NCI-H748 (cell line): ENCODE results near the gene RAI1.

ENCODE experiments used
- DNase-seq: peaks from one replicate; lab custom pipeline; 2025; ENCODE audit not compliant: unreplicated experiment; lab: John Stamatoyannopoulos, UW

Gene RAI1

GRCh38 chr17:17714879-17715278 is 33.6 kb downstream of the RAI1 start:
- DNase-seq: no peak

DNA sequence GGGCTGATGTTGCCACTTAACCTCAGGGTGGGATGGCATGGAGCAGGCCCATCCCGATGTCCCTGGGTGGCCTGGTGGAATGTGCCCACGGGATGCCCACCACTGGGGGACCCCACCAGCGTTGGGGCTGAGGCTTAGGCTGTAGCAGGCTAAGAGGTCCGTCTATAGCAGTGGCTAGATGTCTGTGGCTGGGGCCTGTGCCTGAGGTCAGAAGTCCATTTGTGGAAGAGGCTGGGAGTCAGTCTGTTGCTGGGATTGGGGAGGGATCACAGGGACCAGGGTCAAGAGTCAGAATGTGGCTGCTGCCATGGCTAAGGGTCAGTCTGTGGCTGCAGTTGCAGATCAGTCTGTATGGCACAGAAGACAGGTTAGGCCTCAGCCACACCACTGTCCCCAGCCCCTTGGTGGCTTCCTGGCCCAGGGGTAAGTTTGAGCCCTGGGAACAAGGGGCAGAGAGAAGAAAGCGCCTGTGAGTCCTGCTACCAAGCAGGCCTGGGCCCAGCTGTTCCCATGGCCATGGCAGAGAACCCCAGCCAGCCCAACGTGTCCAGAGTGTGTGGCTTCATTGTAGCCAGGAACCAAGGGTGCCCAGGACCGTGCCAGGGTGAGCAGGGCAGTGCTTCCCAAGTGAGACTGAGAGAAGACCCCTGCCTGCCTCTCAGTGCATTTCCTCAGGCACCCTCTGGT is 35.7 kb downstream of the RAI1 start:
- no peak for DNase-seq

DNA sequence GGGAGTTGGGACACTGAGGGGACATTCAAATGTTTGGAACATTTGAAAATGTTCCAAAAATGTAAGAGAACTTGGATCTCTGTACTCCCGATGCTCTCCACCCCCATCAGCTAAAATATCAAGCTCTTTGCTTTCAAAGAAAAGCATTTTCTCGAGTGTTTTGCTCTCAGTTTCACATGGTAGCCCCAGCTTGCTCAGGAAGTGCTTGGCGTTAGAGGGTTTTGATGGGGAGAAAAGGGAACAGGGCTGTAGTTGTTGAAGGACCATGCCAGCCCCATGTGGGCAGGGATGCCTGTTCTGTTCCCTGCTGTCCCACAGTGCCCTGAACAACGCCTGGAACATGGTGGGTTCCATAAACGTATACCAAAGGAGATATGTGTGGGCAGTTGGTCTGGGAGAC is 37.0 kb downstream of the RAI1 start:
- no peak for DNase-seq

GRCh38 chr17:17719199-17719940 is 38.1 kb downstream of the RAI1 start:
- no peak for DNase-seq

DNA sequence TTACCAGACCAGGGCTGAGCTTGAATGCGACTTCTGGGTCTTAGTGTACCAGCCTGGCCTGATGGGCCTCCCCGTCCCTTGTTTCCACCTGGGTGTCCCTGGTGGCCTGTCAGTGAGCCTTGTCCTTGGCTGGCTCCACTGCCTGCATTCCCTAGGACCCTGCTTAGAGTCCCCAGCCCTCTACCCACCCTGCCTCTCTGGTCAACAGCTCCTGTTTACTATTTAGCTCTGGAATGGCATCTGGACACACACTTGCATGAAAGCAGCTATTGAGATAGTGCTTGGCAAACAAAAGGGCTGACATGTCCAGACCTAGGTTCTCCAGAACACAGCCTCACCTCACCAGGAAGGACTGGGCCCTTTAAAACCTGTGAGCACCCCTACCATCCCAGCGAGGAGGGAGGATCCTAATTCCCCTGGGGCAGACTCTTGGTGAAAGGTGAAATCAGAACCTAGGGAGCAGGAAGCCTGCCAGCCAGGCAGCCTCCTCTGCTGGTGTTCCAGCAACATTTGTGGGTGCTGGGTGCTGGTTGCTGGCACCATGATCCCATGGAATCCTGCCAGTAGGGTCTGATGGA is 38.8 kb downstream of the RAI1 start:
- DNase-seq: no peak

DNA sequence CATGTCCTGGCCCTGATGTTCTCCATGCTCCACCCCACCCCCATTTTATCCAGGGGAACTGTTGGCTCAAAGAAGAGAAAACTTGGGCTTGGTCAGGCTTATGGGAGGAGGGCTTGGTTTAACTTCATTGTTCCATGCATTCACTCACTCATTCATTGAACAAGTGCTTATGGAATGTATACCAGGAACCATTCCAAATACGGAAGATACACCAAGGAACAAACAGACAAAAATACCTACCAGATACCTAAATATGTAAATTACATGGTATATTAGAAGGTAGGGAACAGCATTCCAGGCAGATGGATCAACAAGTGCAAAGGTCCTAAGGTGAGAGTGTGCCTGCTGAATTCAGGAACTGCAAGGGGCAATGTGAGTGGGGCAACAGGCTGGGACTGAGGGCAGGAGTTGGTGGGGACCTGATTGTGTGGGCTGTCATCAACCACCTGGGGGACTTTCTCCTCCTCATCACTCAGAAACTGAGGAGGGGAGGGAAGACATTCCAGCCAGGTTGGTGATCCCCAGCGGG is 39.9 kb downstream of the RAI1 start:
- DNase-seq: no peak

- peak; percentile 52 for DNase-seq
Measured at GRCh38 chr17:17722081-17722905, 41.0 kb downstream of the RAI1 start.

DNA sequence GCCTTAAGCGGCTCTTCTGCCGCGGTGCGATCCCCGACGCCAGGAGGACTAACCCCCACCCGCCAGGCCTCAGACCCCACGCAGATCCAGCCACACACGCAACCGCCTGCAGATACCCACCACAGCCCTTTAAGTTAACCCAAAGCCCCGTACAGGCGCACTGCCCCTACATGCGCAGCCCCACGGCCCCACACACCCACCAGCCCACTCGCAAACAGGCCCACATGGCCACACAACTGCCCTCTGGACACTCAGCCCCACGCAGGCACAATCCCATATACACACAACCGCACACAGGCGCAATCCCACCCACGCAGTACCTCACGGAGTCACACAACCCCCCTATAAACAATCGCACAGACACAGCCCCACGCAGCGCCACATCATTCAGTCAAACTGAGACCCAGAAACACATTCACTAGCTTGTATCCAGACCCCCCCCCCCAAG is 41.7 kb downstream of the RAI1 start:
- DNase-seq: no peak

DNA sequence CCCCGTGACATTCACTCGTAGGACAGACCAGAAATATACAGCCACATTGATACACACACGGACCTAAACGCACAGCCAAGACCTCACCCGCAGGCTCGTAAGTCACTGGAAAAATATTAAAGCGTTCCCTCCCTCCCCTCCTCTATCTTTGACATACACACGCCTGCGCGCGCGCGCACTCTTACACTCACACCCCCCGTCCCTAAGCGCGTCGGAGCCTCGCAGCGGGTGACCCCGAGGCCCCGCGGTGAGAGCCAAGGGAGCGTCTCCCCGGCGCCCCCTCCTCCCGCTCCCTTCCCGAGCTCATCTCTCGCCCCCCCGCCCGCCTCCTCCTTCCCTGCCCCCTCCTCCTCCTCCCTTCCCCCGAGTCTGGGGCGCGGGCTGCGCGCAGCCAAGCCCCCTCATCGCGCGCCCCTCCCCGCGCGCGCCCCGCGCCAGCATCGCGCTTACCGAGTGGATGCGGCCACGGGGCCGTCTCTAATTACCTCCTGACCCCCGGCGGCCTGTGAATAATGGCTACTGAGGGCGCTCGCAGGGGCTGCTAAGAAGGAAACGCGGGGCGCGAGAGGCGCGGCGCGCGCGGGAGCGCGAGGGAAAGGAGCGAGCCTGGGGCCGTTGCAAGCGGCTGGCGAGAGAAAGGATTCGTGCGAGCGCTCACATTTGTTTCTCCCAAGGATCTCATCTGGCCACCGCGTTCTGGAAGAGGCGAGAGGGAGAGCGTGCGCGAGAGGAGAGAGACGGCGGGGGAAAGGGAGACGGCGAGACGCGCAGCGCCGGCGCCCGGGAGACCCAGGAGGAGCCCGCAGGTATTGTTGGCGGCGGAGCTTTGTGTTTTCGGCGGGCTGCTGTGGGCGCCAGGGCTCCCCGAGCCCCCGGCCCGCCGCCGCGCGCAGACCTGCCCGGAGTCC is 42.4 kb downstream of the RAI1 start:
- peak; percentile 88 for DNase-seq

GRCh38 chr17:17724307-17725010 is 43.2 kb downstream of the RAI1 start:
- peak; percentile 69 for DNase-seq

DNA sequence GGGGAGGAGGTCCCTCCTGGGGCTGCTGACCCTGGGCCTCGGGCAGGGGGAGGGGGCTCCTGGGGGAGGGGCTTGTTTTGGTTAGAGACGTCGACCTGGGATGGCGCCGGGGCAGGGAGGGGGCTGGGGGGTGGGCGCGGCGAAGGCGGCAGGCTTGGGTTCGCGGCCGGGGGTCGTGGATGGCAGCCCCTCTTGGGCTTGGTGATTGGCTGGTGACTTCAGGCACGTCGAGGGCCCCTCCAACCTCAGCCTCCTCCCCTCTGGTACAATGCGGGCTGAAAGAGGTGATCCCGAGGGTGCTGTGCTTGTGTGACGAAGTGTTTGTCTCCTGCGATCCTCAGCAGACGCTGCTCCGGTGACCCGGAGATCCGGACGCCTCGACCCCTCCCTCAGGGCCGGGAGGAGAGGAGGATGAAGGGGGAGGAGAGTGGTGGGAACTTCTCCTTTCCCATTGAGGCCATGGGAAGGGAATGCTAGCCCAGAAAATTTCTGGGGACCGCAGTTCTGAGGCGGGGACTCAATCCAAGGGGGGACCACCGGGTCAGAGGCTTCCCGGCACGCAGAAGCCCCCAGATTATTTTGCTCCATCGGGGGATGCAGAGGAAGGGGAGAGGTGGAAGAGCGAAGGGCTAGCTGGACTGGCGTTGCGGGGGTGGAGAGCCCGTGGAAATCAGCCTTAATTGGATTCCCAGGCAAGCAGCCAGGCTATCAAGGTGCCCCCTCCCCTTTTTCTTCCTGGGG is 43.9 kb downstream of the RAI1 start:
- peak; percentile 35 for DNase-seq

- no peak for DNase-seq
Measured at GRCh38 chr17:17725752-17726457, 44.6 kb downstream of the RAI1 start.

DNA sequence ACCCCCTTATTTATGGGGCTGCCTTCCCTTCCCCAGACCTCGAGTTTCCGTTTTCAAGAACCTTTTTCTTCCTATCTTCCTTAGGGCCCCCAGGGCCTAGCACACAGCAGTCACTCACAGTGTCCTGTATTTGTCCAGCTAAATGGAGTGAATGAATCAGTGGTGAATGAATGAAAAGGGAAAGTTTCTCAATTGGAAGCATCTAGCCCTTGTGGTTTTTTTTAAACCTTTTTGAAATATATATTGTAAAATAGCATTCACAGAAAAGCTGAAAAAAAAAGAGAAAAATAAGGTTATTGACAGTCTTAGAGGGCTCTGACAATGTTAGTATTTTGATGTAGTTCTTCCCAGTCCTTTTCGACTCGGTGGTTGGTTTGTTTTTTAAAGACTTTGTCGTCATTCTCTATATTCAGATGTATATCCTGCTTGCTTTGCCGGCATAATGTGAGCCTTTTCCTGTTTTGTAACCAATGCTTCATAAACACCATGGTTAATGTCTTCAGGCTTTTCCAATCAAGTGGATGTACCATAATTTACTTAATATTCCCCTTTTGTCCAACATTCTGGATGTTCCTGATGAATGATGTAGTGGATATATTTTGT is 45.3 kb downstream of the RAI1 start:
- DNase-seq: no peak

DNA sequence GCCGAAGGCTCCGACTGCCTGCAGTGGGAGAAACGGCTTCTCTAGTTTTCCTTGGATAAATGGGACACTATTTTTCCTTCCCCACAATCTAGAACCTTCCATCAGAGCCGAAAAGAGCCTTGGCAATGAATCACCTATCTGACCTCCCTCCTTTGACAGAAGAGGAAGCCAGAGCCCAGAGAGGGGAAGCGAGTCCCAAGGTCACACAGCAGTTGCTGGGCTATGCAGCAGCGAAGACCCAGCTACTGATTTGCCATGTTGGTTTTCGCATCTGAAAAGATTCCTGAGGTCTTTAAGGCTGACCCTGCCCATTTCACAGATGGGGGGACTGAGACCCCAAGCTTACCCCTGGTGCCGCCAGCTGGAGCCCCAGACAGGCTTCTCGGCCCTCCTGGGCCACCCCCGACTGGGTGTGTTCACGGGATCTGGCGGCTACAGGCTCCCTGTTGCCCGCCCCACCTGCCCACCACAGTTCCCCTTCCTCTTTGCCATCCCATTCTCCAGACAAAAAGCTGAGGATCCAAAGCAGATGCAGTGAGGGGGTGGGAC is 45.9 kb downstream of the RAI1 start:
- no peak for DNase-seq

DNA sequence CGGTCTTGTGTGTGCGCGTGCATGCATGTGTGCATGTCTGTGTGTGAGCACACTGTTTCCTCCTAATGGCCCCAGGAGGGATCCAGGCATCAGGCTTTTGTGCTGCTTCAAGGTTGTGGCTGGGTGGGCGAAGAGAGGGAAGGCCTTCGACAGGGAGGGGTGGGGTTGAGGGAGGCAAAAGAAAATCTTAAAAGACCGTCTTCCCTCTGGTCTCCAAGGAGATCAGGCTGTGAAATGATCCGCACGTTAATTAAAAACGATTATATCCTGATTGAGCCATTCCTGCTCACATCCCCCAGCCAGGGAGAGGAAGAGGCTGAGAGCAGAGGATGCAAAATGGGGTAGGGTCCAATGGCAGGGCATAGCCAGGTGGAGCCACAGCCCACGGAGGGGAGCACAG is 46.9 kb downstream of the RAI1 start:
- DNase-seq: no peak

GRCh38 chr17:17728550-17729251 is 47.4 kb downstream of the RAI1 start:
- no peak for DNase-seq
